ENCODE measurements around the gene KMT2D. TPM values are rescaled to one million over a fixed set of nuclear protein-coding genes. Genes with fewer than 3 reads are reported as not detected.

The KMT2D gene
- total and polyA plus RNA-seq, 4 donors, result 11.5 to 97.4 (median 51.5) TPM

- WGBS, 2 donors, result 40 to 43% methylated on average over 40 to 41 of the region's 41 CpGs
- no peaks in the 10 kb centered on the region for H3K36me3 ChIP-seq (ENCODE audit: control insufficient read depth in 1 of 2, insufficient read depth in 2 of 2, low read length in 1 of 2)
- intact Hi-C loops (cut with DNase I), result no loop called here
- no peaks in the 10 kb centered on the region for H3K9me3 ChIP-seq (ENCODE audit: control insufficient read depth, low read length)
- no peak for ATAC-seq (ENCODE audit: low FRiP score)
- H3K27ac ChIP-seq (ENCODE audit: low read depth in 1 of 2, low read length in 2 of 2), result no peak overlapping the region
- DNase-seq, result peak in 1 of 2 donors; percentile 78
- H3K4me3 ChIP-seq (ENCODE audit: low read length in 2 of 2), result no peak overlapping the region
- H3K27me3 ChIP-seq (ENCODE audit: control insufficient read depth in 1 of 2, insufficient read depth in 2 of 2, low read length in 1 of 2), result no peaks in the 10 kb centered on the region
- H3K4me1 ChIP-seq (ENCODE audit: control insufficient read depth in 1 of 2, insufficient read depth in 2 of 2, low read length in 2 of 2), result no peaks in the 10 kb centered on the region
These were observed 30.7 kb upstream of the KMT2D start for GRCh38 chr12:49091056-49091835.

DNA sequence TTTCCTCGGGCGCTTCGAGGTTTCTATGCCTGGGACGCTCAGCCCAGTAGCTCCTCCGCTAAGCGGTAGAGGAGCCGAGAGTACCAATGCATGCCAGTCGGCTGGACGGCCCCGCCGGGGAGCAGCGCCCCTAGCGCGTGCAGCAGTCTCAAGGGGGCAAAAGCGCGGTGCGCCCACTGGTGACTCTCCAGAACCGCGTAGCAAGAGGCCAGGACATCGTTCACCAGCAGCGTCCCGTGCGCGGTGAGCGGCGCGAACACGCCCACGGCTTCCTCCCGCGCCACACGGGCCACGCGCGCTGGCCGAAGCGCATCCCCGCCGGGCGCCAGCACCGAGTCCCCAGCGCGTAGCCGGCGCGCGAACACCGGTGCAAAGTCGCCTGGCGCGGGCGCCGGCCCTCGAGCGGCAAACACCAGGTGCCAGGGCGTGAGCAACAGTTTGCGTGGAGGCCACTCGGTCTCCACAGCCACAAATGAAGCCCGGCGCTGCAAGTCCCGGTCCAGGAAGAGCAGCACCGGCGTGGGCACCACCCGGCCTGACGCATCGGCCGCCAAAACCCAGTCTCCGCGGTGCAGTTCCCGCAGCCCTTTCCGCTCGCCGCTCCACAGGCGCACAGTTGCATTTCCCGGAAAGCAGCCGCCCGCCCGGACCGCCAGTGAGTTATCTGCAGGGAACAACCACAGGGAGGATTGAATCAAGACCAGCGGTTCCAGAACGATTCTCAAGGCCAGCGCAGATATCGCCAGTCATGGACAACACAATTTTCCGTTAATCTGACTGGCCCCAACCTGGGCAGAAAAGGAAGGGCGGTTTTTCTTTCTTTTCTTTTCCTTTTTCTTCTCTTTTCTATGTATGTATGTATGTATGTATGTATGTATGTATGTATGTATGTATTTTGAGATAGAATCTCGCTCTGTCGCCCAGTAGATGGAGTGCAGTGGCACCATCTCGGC, 29.5 kb upstream of the KMT2D start:
- Histone ChIP-seq H3K27me3 (ENCODE audit: control insufficient read depth in 1 of 2, insufficient read depth in 2 of 2, low read length in 1 of 2) (no peaks in the 10 kb centered on the region), H3K9me3 (ENCODE audit: control insufficient read depth, low read length) (no peaks in the 10 kb centered on the region), H3K4me1 (ENCODE audit: control insufficient read depth in 1 of 2, insufficient read depth in 2 of 2, low read length in 2 of 2) (no peaks in the 10 kb centered on the region), H3K36me3 (ENCODE audit: control insufficient read depth in 1 of 2, insufficient read depth in 2 of 2, low read length in 1 of 2) (no peaks in the 10 kb centered on the region), H3K4me3 (ENCODE audit: low read length in 2 of 2) (no peak overlapping the region), H3K27ac (ENCODE audit: low read depth in 1 of 2, low read length in 2 of 2) (no peak overlapping the region)
- peak; percentile 72 to 88 for DNase-seq
- 3% methylated on average over 88 of the region's 88 CpGs for WGBS, 2 donors
- intact Hi-C loops (cut with DNase I), result loop anchor here (2.0 to 10.0 kb wide), 3 partner anchors 31 to 145 kb away; no protein-coding TSS in a partner anchor
- no peak for ATAC-seq (ENCODE audit: low FRiP score)

- Histone ChIP-seq H3K36me3 (ENCODE audit: control insufficient read depth in 1 of 2, insufficient read depth in 2 of 2, low read length in 1 of 2) (no peaks in the 10 kb centered on the region), H3K4me1 (ENCODE audit: control insufficient read depth in 1 of 2, insufficient read depth in 2 of 2, low read length in 2 of 2) (no peaks in the 10 kb centered on the region), H3K27ac (ENCODE audit: low read depth in 1 of 2, low read length in 2 of 2) (no peak overlapping the region), H3K4me3 (ENCODE audit: low read length in 2 of 2) (no peak overlapping the region), H3K9me3 (ENCODE audit: control insufficient read depth, low read length) (no peaks in the 10 kb centered on the region), H3K27me3 (ENCODE audit: control insufficient read depth in 1 of 2, insufficient read depth in 2 of 2, low read length in 1 of 2) (no peaks in the 10 kb centered on the region)
- ATAC-seq (ENCODE audit: low FRiP score), result no peak
- intact Hi-C loops (cut with DNase I), result loop anchor here (1.0 to 10.0 kb wide), 4 partner anchors 32 to 146 kb away; no protein-coding TSS in a partner anchor
- DNase-seq, result peak in 1 of 2 donors; percentile 28
- 62 to 65% methylated on average over 6 of the region's 6 CpGs for WGBS, 2 donors
These were observed 28.3 kb upstream of the KMT2D start for GRCh38 chr12:49088932-49089330.

GRCh38 chr12:49088150-49088931, 27.7 kb upstream of the KMT2D start:
- Histone ChIP-seq H3K9me3 (ENCODE audit: control insufficient read depth, low read length) (no peaks in the 10 kb centered on the region), H3K27me3 (ENCODE audit: control insufficient read depth in 1 of 2, insufficient read depth in 2 of 2, low read length in 1 of 2) (no peaks in the 10 kb centered on the region), H3K4me3 (ENCODE audit: low read length in 2 of 2) (no peak overlapping the region), H3K36me3 (ENCODE audit: control insufficient read depth in 1 of 2, insufficient read depth in 2 of 2, low read length in 1 of 2) (no peaks in the 10 kb centered on the region), H3K27ac (ENCODE audit: low read depth in 1 of 2, low read length in 2 of 2) (no peak overlapping the region), H3K4me1 (ENCODE audit: control insufficient read depth in 1 of 2, insufficient read depth in 2 of 2, low read length in 2 of 2) (no peaks in the 10 kb centered on the region)
- intact Hi-C loops (cut with DNase I), result loop anchor here (1.0 to 10.0 kb wide), 4 partner anchors 32 to 147 kb away; no protein-coding TSS in a partner anchor
- peak; percentile 82 to 89 for DNase-seq
- peak; percentile 91 for ATAC-seq (ENCODE audit: low FRiP score)
- WGBS, 2 donors, result 1% methylated on average over 18 of the region's 18 CpGs

GRCh38 chr12:49086116-49086515, 25.5 kb upstream of the KMT2D start:
- Histone ChIP-seq H3K36me3 (ENCODE audit: control insufficient read depth in 1 of 2, insufficient read depth in 2 of 2, low read length in 1 of 2) (no peaks in the 10 kb centered on the region), H3K27me3 (ENCODE audit: control insufficient read depth in 1 of 2, insufficient read depth in 2 of 2, low read length in 1 of 2) (no peaks in the 10 kb centered on the region), H3K4me3 (ENCODE audit: low read length in 2 of 2) (no peak overlapping the region), H3K27ac (ENCODE audit: low read depth in 1 of 2, low read length in 2 of 2) (no peak overlapping the region), H3K9me3 (ENCODE audit: control insufficient read depth, low read length) (no peaks in the 10 kb centered on the region), H3K4me1 (ENCODE audit: control insufficient read depth in 1 of 2, insufficient read depth in 2 of 2, low read length in 2 of 2) (no peaks in the 10 kb centered on the region)
- ATAC-seq (ENCODE audit: low FRiP score) (no peak), DNase-seq (no peak)
- 55 to 65% methylated on average over 3 of the region's 3 CpGs for WGBS, 2 donors
- intact Hi-C loops (cut with DNase I), result loop anchor here in 1 of 2 donors (5.0 to 10.0 kb wide), 2 partner anchors 36 to 149 kb away; no protein-coding TSS in a partner anchor

DNA sequence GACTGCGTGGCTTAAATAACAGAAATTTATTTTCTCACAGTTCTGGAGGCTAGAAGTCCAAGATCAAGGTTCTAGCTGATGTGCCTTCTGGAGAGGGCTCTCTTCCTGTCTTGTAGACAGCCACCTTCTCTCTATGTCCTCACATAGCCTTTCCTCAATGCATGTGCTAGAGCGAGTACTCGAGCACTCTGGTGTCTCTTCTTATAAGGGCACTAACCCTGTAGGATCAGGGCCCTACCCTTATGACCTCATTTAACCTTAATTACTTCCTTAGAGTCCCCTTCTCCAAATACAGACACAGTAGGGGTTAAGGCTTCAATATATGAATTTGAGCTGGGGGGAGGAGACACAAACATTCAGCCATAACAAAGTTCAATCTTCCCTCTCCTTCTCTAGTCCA, 23.8 kb upstream of the KMT2D start:
- ATAC-seq (ENCODE audit: low FRiP score) (no peak), DNase-seq (no peak)
- WGBS, 2 donors, result 97 to 99% methylated on average over 3 of the region's 3 CpGs
- no peaks in the 10 kb centered on the region for H3K36me3 ChIP-seq (ENCODE audit: control insufficient read depth in 1 of 2, insufficient read depth in 2 of 2, low read length in 1 of 2)
- no peaks in the 10 kb centered on the region for H3K27me3 ChIP-seq (ENCODE audit: control insufficient read depth in 1 of 2, insufficient read depth in 2 of 2, low read length in 1 of 2)
- H3K27ac ChIP-seq (ENCODE audit: low read depth in 1 of 2, low read length in 2 of 2), result no peak overlapping the region
- intact Hi-C loops (cut with DNase I), result loop anchor here in 1 of 2 donors (10.0 kb wide), 1 partner anchor 150 kb away; no protein-coding TSS in a partner anchor
- H3K9me3 ChIP-seq (ENCODE audit: control insufficient read depth, low read length), result no peaks in the 10 kb centered on the region
- H3K4me1 ChIP-seq (ENCODE audit: control insufficient read depth in 1 of 2, insufficient read depth in 2 of 2, low read length in 2 of 2), result no peaks in the 10 kb centered on the region
- H3K4me3 ChIP-seq (ENCODE audit: low read length in 2 of 2), result no peak overlapping the region

- no peaks in the 10 kb centered on the region for H3K27me3 ChIP-seq (ENCODE audit: control insufficient read depth in 1 of 2, insufficient read depth in 2 of 2, low read length in 1 of 2)
- intact Hi-C loops (cut with DNase I), result loop anchor here in 1 of 2 donors (10.0 kb wide), 1 partner anchor 155 kb away; no protein-coding TSS in a partner anchor
- WGBS, 2 donors, result 62 to 73% methylated on average over 1 of the region's 1 CpG
- H3K4me1 ChIP-seq (ENCODE audit: control insufficient read depth in 1 of 2, insufficient read depth in 2 of 2, low read length in 2 of 2), result no peaks in the 10 kb centered on the region
- no peak overlapping the region for H3K27ac ChIP-seq (ENCODE audit: low read depth in 1 of 2, low read length in 2 of 2)
- no peaks in the 10 kb centered on the region for H3K9me3 ChIP-seq (ENCODE audit: control insufficient read depth, low read length)
- no peak for ATAC-seq (ENCODE audit: low FRiP score)
- DNase-seq, result no peak
- no peaks in the 10 kb centered on the region for H3K36me3 ChIP-seq (ENCODE audit: control insufficient read depth in 1 of 2, insufficient read depth in 2 of 2, low read length in 1 of 2)
- H3K4me3 ChIP-seq (ENCODE audit: low read length in 2 of 2), result no peak overlapping the region
These were observed 19.2 kb upstream of the KMT2D start for GRCh38 chr12:49079793-49080192.

DNA sequence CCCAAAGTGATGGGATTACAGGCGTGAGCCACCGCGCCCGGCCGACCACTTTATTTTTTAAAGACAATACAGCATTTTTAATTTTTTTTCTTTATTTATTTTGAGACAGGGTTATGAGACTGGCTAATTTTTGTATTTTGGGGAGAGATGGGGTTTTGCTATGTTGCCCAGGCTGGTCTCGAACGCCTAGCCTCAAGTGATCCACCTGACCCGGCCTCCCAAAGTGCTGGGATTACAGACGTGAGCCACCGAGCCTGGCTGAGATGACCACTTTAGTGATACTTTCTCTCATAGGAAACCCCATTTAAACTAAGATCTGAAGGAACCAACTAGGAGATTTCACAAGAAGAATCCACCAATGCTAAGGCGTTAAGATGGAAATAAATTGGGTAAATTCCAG, 10.4 kb upstream of the KMT2D start:
- H3K4me3 ChIP-seq (ENCODE audit: low read length in 2 of 2), result no peak overlapping the region
- intact Hi-C loops (cut with DNase I), result no loop called here
- no peak for DNase-seq
- no peak for ATAC-seq (ENCODE audit: low FRiP score)
- no peaks in the 10 kb centered on the region for H3K9me3 ChIP-seq (ENCODE audit: control insufficient read depth, low read length)
- no peak overlapping the region for H3K27ac ChIP-seq (ENCODE audit: low read depth in 1 of 2, low read length in 2 of 2)
- WGBS, 2 donors, result 91 to 92% methylated on average over 11 of the region's 11 CpGs
- H3K36me3 ChIP-seq (ENCODE audit: control insufficient read depth in 1 of 2, insufficient read depth in 2 of 2, low read length in 1 of 2), result no peaks in the 10 kb centered on the region
- H3K4me1 ChIP-seq (ENCODE audit: control insufficient read depth in 1 of 2, insufficient read depth in 2 of 2, low read length in 2 of 2), result peaks cover 0 to 3% of the 10 kb centered on the region in 2 donors
- H3K27me3 ChIP-seq (ENCODE audit: control insufficient read depth in 1 of 2, insufficient read depth in 2 of 2, low read length in 1 of 2), result no peaks in the 10 kb centered on the region
